Upper lobe of left lung (tissue), 6 donors: ENCODE results near the gene UHRF1. TPM values are rescaled to one million over a fixed set of nuclear protein-coding genes. Genes with fewer than 3 reads are reported as not detected.

Experiments
- ATAC-seq, 2 donors: fragments of 200-7000 bp; cut with Tn5 transposase; one replicate each; pipeline ENCODE4 v1.9.1; 2022; ENCODE audit warnings: mild to moderate bottlenecking in 2 of 2, moderate library complexity in 2 of 2; ENCODE audit not compliant: low FRiP score in 2 of 2
- DNase-seq, 2 donors: peaks; one replicate each; pipeline ENCODE4 v3.0.0-alpha.2; 2019 to 2020
- H3K27ac ChIP-seq, 4 donors: fragments of 200-600 bp; sonication (generic); one replicate each; pipeline ENCODE4 v1.5.1; 2016 to 2019
- H3K27me3 ChIP-seq, 4 donors: fragments of 200-600 bp; sonication (generic); one replicate each; pipeline ENCODE4 v1.5.1; 2017 to 2019
- H3K36me3 ChIP-seq, 4 donors: fragments of 200-600 bp; sonication (generic); one replicate each; pipeline ENCODE4 v1.5.1; 2016 to 2019
- H3K4me1 ChIP-seq, 4 donors: fragments of 200-600 bp; sonication (generic); one replicate each; pipeline ENCODE4 v1.5.1; 2018 to 2019
- H3K4me3 ChIP-seq, 4 donors: fragments of 200-600 bp; sonication (generic); one replicate each; pipeline ENCODE4 v1.5.1; 2017 to 2019; ENCODE audit warnings: mild to moderate bottlenecking in 2 of 4, moderate library complexity in 1 of 4
- H3K9me3 ChIP-seq, 4 donors: fragments of 200-600 bp; sonication (generic); one replicate each; pipeline ENCODE4 v1.5.1; 2018 to 2019
- EP300 ChIP-seq, 4 donors: sonication (generic); formaldehyde crosslinking; IDR thresholded peaks; one replicate each; pipeline ENCODE4 v1.5.1; 2017; ENCODE audit warnings: antibody characterized with exemption in 4 of 4, control low read depth in 2 of 4
- POLR2A ChIP-seq, 4 donors: fragments of 450-650 bp; IDR thresholded peaks; one replicate each; pipeline ENCODE4 v1.5.1; 2016 to 2017; ENCODE audit warnings: antibody characterized with exemption in 4 of 4, mild to moderate bottlenecking in 2 of 4
- POLR2AphosphoS5 ChIP-seq, 2 donors: sonication (generic); formaldehyde crosslinking; IDR thresholded peaks; one replicate each; pipeline ENCODE4 v1.5.1; 2017; ENCODE audit warnings: antibody characterized with exemption in 2 of 2
- WGBS, 2 donors: methylation state at CpG; one replicate each; pipeline ENCODE4 v1.1.5; 2017 to 2018; 5-methylcytosine and 5-hydroxymethylcytosine counted together
- total RNA-seq, 6 donors: library from RNA; depleted of rRNA in 4 of 6; stranded (reverse); fragments of >200 nt in 4 of 6; gene quantifications; one replicate each; pipeline versions ENCODE4 v1.1.0 to v1.2.1, GENCODE V29; 2016 to 2021
- TF ChIP-seq, protein P1 (sequence below), 6 experiments: fragments of 450-650 bp in 4 of 6; fragments of 200-600 bp in 2 of 6; sonication (generic) in 2 of 6; IDR thresholded peaks; one replicate each; pipeline ENCODE4 v1.5.1; 2016 to 2019; ENCODE audit warnings: antibody characterized with exemption in 6 of 6
- donor health status: DM: no; HTN: no; CAD: no; lungs with moderate emphysema.
- donor health status: DM: no; HTN: yes; CAD: no; lungs with severe emphysema.

The UHRF1 gene
- total RNA-seq, 6 donors from 2014 or later = 1.0 to 5.1 (median 2.3) TPM

DNA sequence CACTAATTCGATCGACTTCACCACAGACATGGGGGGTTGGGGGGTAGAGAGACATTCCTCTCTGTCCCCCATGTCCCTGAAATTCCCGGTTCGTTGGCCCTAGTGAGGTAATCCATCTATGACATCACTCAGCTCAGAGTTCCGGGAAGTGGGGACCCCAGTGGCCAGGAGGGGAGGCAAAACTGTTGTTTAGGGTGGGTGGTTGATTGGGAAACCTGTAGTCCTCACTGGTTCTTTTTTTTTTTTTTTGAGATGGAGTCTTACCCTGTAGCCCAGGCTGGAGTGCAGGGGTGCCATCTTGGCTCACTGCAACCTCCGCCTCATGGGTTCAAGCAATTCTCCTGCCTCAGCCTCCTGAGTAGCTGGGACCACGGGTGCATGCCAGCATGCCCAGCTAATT is 6.5 kb upstream of the UHRF1 start, which contains the start of gene ARRDC5:
ARRDC5 (minus strand) TSS at position 101 of the 400 bp plus-strand sequence; CDS start at position 30, 71 bp downstream.
- no peaks in the 10 kb centered on the region for H3K36me3 ChIP-seq
- H3K4me3 ChIP-seq = no peak within 1 kb of the TSS
- no peak for ATAC-seq
- no peak for TF ChIP-seq POLR2AphosphoS5 (IDR thresholded peaks at IDR 0.05)
- no peak for TF ChIP-seq POLR2A (IDR thresholded peaks at IDR 0.05)
- no peak for TF ChIP-seq EP300 (IDR thresholded peaks at IDR 0.05)
- TF ChIP-seq, protein P1, sequence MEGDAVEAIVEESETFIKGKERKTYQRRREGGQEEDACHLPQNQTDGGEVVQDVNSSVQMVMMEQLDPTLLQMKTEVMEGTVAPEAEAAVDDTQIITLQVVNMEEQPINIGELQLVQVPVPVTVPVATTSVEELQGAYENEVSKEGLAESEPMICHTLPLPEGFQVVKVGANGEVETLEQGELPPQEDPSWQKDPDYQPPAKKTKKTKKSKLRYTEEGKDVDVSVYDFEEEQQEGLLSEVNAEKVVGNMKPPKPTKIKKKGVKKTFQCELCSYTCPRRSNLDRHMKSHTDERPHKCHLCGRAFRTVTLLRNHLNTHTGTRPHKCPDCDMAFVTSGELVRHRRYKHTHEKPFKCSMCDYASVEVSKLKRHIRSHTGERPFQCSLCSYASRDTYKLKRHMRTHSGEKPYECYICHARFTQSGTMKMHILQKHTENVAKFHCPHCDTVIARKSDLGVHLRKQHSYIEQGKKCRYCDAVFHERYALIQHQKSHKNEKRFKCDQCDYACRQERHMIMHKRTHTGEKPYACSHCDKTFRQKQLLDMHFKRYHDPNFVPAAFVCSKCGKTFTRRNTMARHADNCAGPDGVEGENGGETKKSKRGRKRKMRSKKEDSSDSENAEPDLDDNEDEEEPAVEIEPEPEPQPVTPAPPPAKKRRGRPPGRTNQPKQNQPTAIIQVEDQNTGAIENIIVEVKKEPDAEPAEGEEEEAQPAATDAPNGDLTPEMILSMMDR (IDR thresholded peaks at IDR 0.05) = no peak
- H3K27me3 ChIP-seq = no peaks in the 10 kb centered on the region
- 75 to 79% methylated on average over 6 of the region's 7 CpGs for WGBS, 2 donors
- no peaks in the 10 kb centered on the region for H3K4me1 ChIP-seq
- H3K27ac ChIP-seq = no peak within 1 kb of the TSS
- H3K9me3 ChIP-seq = no peaks in the 10 kb centered on the region
- no peak for DNase-seq

DNA sequence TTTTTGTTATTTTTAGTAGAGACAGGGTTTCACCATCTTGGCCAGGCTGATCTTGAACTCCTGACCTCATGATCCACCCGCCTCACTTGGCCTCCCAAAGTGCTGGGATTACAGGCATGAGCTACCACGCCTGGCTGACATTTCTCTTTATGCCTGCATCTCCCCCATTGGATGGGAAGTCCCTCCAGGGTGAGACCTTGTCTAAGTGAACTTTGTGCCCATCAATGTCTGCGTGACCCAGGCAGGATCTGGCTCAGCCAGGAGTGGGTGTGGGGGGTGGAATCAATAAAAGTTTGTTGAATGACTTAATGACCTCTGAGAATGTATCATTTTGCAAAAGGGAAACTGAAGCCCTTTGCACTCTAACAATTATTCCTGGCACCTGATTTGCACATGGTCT is 4.8 kb upstream of the UHRF1 start:
- no peak for DNase-seq
- WGBS, 2 donors = 80 to 81% methylated on average over 3 of the region's 3 CpGs
- Histone ChIP-seq H3K4me3 (no peak overlapping the region), H3K4me1 (peaks cover 4 to 9% (median 5%) of the 10 kb centered on the region in 4 donors), H3K36me3 (no peaks in the 10 kb centered on the region), H3K27ac (no peak overlapping the region), H3K27me3 (peaks cover 0 to 6% (median 2%) of the 10 kb centered on the region in 4 donors), H3K9me3 (no peaks in the 10 kb centered on the region)
- no peak for ATAC-seq
- TF ChIP-seq POLR2AphosphoS5 (IDR thresholded peaks at IDR 0.05) (no peak), EP300 (IDR thresholded peaks at IDR 0.05) (no peak), POLR2A (IDR thresholded peaks at IDR 0.05) (no peak)
- TF ChIP-seq, protein P1 (IDR thresholded peaks at IDR 0.05) = no peak

DNA sequence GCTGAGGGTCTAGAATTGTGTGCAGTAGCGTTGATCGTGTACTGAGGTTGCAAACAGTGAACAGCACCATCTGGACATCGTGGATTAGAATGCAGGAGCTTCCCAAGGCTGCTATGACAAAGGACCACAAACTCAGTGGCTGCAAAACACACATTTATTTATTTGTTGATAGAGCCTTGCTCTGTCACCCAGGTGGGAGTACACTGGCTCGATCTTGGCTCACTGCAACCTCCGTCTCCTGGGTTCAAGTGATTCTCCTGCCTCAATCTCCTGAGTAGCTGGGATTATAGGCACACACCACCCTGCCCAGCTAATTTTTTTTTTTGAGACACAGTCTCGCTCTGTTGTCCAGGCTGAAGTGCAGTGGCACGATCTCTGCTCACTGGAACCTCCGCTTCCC is 2.3 kb upstream of the UHRF1 start:
- ATAC-seq = no peak
- 89 to 90% methylated on average over 8 of the region's 8 CpGs for WGBS, 2 donors
- TF ChIP-seq, protein P1 (IDR thresholded peaks at IDR 0.05) = no peak
- TF ChIP-seq POLR2A (IDR thresholded peaks at IDR 0.05) (no peak), EP300 (IDR thresholded peaks at IDR 0.05) (no peak), POLR2AphosphoS5 (IDR thresholded peaks at IDR 0.05) (no peak)

DNA sequence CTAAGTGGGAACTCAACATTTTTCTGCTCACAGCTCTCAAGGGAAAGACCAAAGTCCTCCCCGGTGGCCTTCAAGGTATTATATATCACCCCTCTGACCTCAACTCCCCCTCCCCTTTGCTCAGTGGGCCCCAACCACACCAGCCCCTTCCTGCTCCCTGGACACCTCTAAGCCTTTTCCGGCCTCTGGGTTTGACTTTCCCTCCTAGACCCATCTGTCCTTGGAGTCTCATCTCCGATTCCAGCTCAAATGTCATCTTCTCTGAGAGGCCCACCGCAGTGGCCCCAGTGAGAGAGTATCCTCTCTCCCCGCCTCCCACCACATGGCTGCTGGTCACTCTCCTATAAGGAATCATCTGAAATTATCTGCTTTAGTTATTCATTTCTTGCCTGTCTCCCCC is 941 bp upstream of the UHRF1 start:
- Histone ChIP-seq H3K4me3 (no peak overlapping the region), H3K9me3 (no peaks in the 10 kb centered on the region), H3K27ac (no peak overlapping the region), H3K27me3 (peaks cover 0 to 7% (median 2%) of the 10 kb centered on the region in 4 donors), H3K36me3 (no peaks in the 10 kb centered on the region), H3K4me1 (peaks cover 21 to 35% (median 27%) of the 10 kb centered on the region in 4 donors)
- TF ChIP-seq EP300 (IDR thresholded peaks at IDR 0.05) (no peak), POLR2A (IDR thresholded peaks at IDR 0.05) (no peak), POLR2AphosphoS5 (IDR thresholded peaks at IDR 0.05) (no peak)
- TF ChIP-seq, protein P1 (IDR thresholded peaks at IDR 0.05) = no peak
- ATAC-seq (no peak), DNase-seq (no peak)
- WGBS, 2 donors = 85 to 87% methylated on average over 5 of the region's 5 CpGs

More for the DNA sequence above, 2.3 kb upstream of the UHRF1 start:
- Histone ChIP-seq H3K9me3 (no peaks in the 10 kb centered on the region), H3K4me1 (peaks cover 21 to 32% (median 23%) of the 10 kb centered on the region in 4 donors), H3K4me3 (no peak overlapping the region), H3K27me3 (peaks cover 0 to 7% (median 2%) of the 10 kb centered on the region in 4 donors), H3K27ac (no peak overlapping the region), H3K36me3 (no peaks in the 10 kb centered on the region)
- no peak for DNase-seq

DNA sequence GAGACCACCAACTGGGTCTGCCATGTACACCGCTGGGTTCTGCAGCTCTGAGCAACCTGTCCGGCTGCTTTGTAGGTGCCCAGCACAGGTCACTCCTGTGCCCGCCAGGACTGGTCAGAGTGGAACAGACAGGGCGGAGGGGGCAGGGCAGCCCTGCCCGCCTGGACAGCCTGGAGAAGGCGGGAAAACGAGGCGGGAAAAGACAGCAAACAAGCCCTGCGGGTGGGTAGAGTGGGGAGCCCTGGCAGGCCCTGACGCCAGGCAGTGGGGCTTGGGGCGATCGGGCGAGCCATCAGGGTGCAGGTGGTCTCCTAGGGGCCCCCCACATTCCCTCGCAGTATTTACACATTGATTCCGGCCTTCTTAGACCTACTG is 533 bp upstream of the UHRF1 start:
- no peaks in the 10 kb centered on the region for H3K36me3 ChIP-seq
- TF ChIP-seq POLR2A (IDR thresholded peaks at IDR 0.05) (no peak), POLR2AphosphoS5 (IDR thresholded peaks at IDR 0.05) (no peak), EP300 (IDR thresholded peaks at IDR 0.05) (no peak)
- TF ChIP-seq, protein P1 (IDR thresholded peaks at IDR 0.05) = no peak
- 78 to 79% methylated on average over 15 of the region's 15 CpGs for WGBS, 2 donors
- H3K9me3 ChIP-seq = no peaks in the 10 kb centered on the region
- H3K4me3 ChIP-seq = peak overlapping the region in 1 of 4 donors; percentile 55
- H3K4me1 ChIP-seq = peaks cover 21 to 35% (median 27%) of the 10 kb centered on the region in 4 donors
- no peak for ATAC-seq
- no peak overlapping the region for H3K27ac ChIP-seq
- peaks cover 0 to 7% (median 2%) of the 10 kb centered on the region in 4 donors for H3K27me3 ChIP-seq
- DNase-seq = no peak
